Right lobe of liver (tissue), 6 donors: ENCODE results near the gene CALD1. TPM values are rescaled to one million over a fixed set of nuclear protein-coding genes. Genes with fewer than 3 reads are reported as not detected.

Experiments used
- ATAC-seq, 4 donors: fragments of 200-7000 bp; cut with Tn5 transposase; one replicate each; pipeline ENCODE4 v1.9.1; 2020; ENCODE audit warnings: mild to moderate bottlenecking in 4 of 4, moderate library complexity in 4 of 4
- DNase-seq, 3 donors: peaks; one replicate each; pipeline ENCODE4 v3.0.0-alpha.2; 2020
- H3K27ac ChIP-seq, 3 donors: fragments of 200-600 bp; one replicate each; pipeline ENCODE4 v1.8.0; 2022
- H3K27me3 ChIP-seq, 2 donors: fragments of 200-600 bp; one replicate each; pipeline ENCODE4 v1.8.0; 2022
- H3K36me3 ChIP-seq, 4 donors: fragments of 200-600 bp; sonication (generic) in 1 of 4; one replicate each; pipeline versions ENCODE4 v1.5.1 to v1.8.0; 2017 to 2022; ENCODE audit warnings: control low read depth in 1 of 4
- H3K4me1 ChIP-seq, 4 donors: fragments of 200-600 bp; sonication (generic) in 1 of 4; one replicate each; pipeline versions ENCODE4 v1.5.1 to v1.8.0; 2017 to 2022; ENCODE audit warnings: control low read depth in 1 of 4
- H3K4me3 ChIP-seq, 3 donors: fragments of 200-600 bp; one replicate each; pipeline ENCODE4 v1.8.0; 2022
- H3K9me3 ChIP-seq, 4 donors: fragments of 200-600 bp; sonication (generic) in 1 of 4; one replicate each; pipeline versions ENCODE4 v1.5.1 to v1.8.0; 2017 to 2022; ENCODE audit warnings: control low read depth in 1 of 4
- POLR2A ChIP-seq: fragments of 450-650 bp; IDR thresholded peaks from one replicate; pipeline ENCODE4 v1.6.1; 2017; ENCODE audit warnings: antibody characterized with exemption, mild to moderate bottlenecking
- WGBS: methylation state at CpG from one replicate; pipeline ENCODE4 v1.1.6; 2018; ENCODE audit warnings: low coverage, low lambda C conversion rate; ENCODE audit not compliant: insufficient coverage; ENCODE audit errors: missing lambda C conversion rate; 5-methylcytosine and 5-hydroxymethylcytosine counted together
- intact Hi-C, 2 donors: fragments of 100-400 bp; cut with DNase I; formaldehyde crosslinking; loops; one replicate each; pipeline versions ENCODE4 v1.11.2 to v1.14.1; 2022
- total RNA-seq, 6 experiments: library from RNA; depleted of rRNA in 2 of 6; stranded (reverse); fragments of >200 nt in 2 of 6; fragmentation: NEBNext Ultra II Directional in 3 of 6; extraction: Animal tissue kit (Norgen Biotek cat#: 25700) in 3 of 6; gene quantifications; one replicate each; pipeline versions ENCODE4 v1.1.0 to v1.2.4, GENCODE V29; 2016 to 2023
- TF ChIP-seq, protein P1 (sequence below), 4 donors: fragments of 200-600 bp in 3 of 4; fragments of 450-650 bp in 1 of 4; IDR thresholded peaks; one replicate each; pipeline versions ENCODE4 v1.5.1 to v1.8.0; 2016 to 2022; ENCODE audit warnings: antibody characterized with exemption in 4 of 4, mild to moderate bottlenecking in 2 of 4
- donor health status: DM: no; HTN: yes; CAD: no.
- donor health status: DM: no; HTN: no; CAD: no.
- donor health status: DM: no; HTN: no; CAD: no.
- donor health status: DM: no; HTN: yes; CAD: no.
- donor health status: DM: no; HTN: yes; CAD: no.

The CALD1 gene
- total RNA-seq, 6 experiments from 2014 or later: 110 to 181 (median 131) TPM

DNA sequence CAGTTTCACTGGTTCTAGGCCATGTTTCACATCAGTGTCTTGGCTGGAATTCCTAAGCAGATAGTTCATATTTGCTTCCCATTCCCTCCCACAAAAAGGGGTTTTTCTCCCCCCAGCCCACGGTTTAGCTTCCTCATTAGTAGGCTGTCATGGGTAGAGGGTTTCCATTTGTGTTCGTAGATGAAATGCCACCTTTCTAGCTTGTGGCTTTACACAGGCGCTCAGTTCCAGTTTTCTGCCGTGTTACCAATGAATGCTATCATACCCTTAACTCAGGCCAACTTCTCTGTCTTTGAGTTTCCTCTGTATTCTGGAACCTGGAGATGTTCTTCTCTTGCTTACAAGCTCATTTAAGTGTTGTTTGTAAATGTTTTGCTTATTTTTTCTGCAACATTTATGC lies 26.8 kb downstream of the CALD1 start:
- Histone ChIP-seq H3K27ac (no peak overlapping the region), H3K27me3 (no peaks in the 10 kb centered on the region), H3K4me3 (no peak overlapping the region), H3K4me1 (no peaks in the 10 kb centered on the region), H3K36me3 (no peaks in the 10 kb centered on the region), H3K9me3 (no peaks in the 10 kb centered on the region)
- TF ChIP-seq POLR2A: no peak
- TF ChIP-seq, protein P1, sequence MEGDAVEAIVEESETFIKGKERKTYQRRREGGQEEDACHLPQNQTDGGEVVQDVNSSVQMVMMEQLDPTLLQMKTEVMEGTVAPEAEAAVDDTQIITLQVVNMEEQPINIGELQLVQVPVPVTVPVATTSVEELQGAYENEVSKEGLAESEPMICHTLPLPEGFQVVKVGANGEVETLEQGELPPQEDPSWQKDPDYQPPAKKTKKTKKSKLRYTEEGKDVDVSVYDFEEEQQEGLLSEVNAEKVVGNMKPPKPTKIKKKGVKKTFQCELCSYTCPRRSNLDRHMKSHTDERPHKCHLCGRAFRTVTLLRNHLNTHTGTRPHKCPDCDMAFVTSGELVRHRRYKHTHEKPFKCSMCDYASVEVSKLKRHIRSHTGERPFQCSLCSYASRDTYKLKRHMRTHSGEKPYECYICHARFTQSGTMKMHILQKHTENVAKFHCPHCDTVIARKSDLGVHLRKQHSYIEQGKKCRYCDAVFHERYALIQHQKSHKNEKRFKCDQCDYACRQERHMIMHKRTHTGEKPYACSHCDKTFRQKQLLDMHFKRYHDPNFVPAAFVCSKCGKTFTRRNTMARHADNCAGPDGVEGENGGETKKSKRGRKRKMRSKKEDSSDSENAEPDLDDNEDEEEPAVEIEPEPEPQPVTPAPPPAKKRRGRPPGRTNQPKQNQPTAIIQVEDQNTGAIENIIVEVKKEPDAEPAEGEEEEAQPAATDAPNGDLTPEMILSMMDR (IDR thresholded peaks at IDR 0.05): no peak
- DNase-seq (no peak), ATAC-seq (no peak)
- 83% methylated on average over 3 of the region's 4 CpGs for WGBS
- intact Hi-C loops: no loop called here

- no peaks in the 10 kb centered on the region for H3K9me3 ChIP-seq
- 60% methylated on average over 1 of the region's 1 CpG for WGBS
- DNase-seq: no peak
- H3K4me3 ChIP-seq: no peak overlapping the region
- no peak for ATAC-seq
- intact Hi-C loops: no loop called here
- TF ChIP-seq, protein P1 (IDR thresholded peaks at IDR 0.05): no peak
- no peak for TF ChIP-seq POLR2A
- H3K27ac ChIP-seq: no peak overlapping the region
- H3K27me3 ChIP-seq: no peaks in the 10 kb centered on the region
- no peaks in the 10 kb centered on the region for H3K4me1 ChIP-seq
- H3K36me3 ChIP-seq: no peaks in the 10 kb centered on the region
These were observed 30.2 kb downstream of the CALD1 start for GRCh38 chr7:134809616-134810015.

- no peak overlapping the region for H3K4me3 ChIP-seq
- ATAC-seq (peak in 1 of 4 donors; percentile 37), DNase-seq (no peak)
- no peaks in the 10 kb centered on the region for H3K4me1 ChIP-seq
- no peaks in the 10 kb centered on the region for H3K9me3 ChIP-seq
- WGBS: 30% methylated on average over 3 of the region's 3 CpGs
- no peaks in the 10 kb centered on the region for H3K36me3 ChIP-seq
- H3K27ac ChIP-seq: no peak overlapping the region
- TF ChIP-seq, protein P1 (IDR thresholded peaks at IDR 0.05): no peak
- no peak for TF ChIP-seq POLR2A
- intact Hi-C loops: no loop called here
- no peaks in the 10 kb centered on the region for H3K27me3 ChIP-seq
These were observed 32.3 kb downstream of the CALD1 start for GRCh38 chr7:134811765-134812164.

- Histone ChIP-seq H3K36me3 (no peaks in the 10 kb centered on the region), H3K27me3 (no peaks in the 10 kb centered on the region), H3K27ac (no peak overlapping the region), H3K4me1 (no peaks in the 10 kb centered on the region), H3K9me3 (no peaks in the 10 kb centered on the region), H3K4me3 (no peak overlapping the region)
- intact Hi-C loops: no loop called here
- DNase-seq (no peak), ATAC-seq (peak in 2 of 4 donors; percentile 34 to 45)
- WGBS: 56% methylated on average over 6 of the region's 6 CpGs
- TF ChIP-seq, protein P1 (IDR thresholded peaks at IDR 0.05): no peak
- no peak for TF ChIP-seq POLR2A
These were observed 34.4 kb downstream of the CALD1 start for GRCh38 chr7:134813663-134814396.
